NCI-H1092 treated with DMSO at 0.1 percent for 48 hours (cell line): ENCODE data around the gene HCFC1R1.
A peak's percentile ranks its signal among the peaks of the same experiment; 100 is the strongest.

ENCODE experiments used
- DNase-seq: peaks from one replicate; lab custom pipeline; 2025; lab: John Stamatoyannopoulos, UW

HCFC1R1 gene

DNA sequence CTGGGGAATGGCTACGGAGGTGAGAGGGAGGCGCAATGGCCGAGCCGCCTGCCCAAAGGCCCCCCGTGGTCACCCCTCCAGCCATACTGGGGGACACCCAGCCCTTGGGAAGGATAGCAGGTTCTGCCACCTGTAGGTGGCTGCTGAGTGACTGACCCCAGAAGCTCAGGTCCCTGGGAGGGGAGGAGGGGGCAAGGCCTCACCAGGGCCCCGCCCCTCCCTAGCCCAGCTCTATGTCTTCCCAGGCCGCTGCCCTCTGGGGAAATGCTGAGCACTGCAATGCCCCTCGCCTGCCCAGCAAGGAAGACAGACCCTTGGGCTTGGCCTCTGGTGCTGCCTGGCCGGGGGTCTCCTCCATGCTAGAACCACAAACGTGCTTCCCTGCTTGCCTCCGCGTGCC, 22.4 kb downstream of the HCFC1R1 start:
- DNase-seq: no peak

DNA sequence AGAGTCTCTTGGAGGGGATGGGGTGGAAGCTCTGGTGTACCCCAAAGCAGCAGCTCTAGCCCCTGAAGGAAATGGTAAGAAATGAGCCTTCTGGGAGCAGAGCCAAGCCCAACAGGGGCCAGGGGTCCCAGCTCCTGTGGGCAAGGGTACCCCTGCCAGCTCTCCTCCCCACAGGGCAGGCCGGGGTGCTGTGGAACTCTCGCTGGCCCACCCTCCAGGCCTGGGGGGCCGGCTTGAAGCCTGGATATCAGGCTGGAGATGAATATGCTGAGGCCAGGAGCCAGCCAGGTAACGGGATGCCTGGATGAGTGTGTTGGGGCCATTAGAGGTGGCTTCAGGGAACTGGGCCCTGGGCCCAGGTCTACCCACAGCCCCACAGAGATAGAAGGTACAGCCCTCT, 23.2 kb downstream of the HCFC1R1 start:
- no peak for DNase-seq

DNA sequence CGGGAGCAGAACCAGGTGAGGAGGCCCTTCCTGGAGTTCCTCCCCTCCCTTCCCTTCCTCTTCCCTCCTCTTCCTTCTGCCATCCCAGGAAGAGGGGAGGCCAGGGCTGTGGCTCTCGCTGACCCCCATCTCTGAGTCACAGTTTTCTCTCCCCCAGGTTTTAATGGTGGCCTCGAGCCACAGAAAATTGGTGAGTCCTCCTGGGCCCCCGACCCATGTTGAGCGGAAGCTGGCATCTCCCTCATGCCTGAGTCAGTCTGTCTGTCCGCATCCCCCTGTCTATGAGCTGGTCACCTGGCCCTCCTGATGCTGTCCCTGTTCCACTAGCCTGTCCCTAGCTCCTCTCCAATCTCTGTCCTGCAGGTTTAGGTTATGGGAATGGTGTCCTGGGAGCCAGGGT, 23.8 kb downstream of the HCFC1R1 start:
- DNase-seq: no peak

DNA sequence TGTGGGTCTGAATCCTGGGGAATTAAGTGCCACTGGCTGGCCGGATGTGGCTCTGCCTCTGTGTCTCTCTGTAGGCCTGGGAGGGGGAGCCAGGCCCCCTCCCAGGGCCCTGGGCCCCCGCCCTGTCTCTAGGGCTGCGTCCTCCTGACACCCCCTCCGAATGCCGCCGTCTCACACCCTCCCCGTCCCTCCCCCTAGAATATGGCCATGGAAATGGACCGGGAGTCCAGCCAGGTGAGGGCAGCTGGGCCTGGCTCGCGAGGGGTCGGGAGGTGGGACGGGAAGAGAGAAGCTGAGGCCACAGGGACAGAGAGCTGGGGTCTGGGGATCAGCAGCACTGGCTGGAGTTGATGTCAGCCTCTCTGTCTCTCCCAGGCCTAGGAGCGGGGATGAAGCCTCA, 27.4 kb downstream of the HCFC1R1 start:
- DNase-seq: no peak

DNA sequence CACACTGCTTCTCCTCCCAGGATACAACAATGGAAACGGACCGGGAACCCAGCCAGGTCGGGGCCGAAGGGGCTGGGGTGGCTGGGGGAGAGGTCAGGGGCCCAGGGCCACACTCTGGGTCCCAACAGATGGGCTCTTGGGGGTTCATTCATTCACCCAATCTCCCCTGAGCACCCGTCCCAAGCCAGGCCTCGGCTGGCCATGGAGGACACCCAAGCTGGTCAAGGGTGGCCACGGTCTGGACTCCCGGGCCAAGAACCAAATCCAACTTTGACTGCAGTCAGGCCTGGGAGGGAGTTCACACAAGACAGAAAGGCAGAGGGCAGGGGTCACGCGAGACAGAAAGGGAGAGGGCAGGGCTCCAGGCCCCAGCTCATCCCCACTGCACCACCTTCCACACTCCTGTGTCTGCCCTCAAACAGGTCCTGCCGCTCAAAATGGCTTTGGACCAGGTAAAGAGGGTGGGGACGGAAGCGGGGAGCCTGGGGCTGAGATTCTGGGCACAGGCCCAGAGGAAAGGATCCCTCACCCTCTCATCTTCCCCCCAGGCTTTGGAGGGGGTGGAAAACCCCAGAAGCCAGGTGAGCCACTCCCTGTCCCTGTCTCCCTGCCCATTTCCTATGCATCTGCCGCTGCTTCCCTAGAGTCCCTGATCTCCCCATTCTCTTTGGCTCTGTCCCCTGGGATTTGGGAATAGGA, 31.2 kb downstream of the HCFC1R1 start:
- no peak for DNase-seq

DNA sequence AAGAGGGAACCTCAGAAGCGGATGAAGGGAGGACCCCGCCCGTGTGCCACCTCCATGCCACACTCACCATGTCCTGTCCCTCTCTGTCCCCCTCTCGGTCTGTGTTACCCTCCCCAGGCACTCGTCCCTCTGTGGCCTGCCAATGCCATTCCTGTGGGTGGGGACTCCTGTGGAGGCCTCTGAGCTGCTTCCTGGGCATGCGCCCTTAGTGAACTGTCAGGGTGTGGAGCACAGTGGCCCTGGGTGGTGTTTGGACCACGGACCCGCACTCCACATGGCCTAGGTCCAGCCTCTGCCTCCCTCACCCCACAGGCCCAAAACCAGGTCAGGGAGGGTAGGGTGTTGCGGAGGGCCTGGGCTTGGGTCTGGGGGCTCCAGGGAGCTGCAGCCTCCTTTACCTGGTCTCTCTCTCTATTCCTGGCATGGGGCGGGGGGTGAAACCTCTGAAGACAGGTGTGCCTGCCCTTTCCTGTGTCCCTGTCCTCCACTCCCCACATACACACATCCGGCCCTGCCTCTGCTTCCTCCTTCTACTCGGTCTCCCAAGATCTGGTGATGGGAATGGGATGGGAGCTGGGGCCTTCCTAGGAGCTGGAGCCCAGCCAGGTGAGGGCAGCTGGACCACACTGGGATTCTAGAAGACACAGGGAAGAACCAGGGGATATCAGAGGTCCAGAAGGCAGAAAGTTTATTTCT, 32.0 kb downstream of the HCFC1R1 start:
- no peak for DNase-seq

DNA sequence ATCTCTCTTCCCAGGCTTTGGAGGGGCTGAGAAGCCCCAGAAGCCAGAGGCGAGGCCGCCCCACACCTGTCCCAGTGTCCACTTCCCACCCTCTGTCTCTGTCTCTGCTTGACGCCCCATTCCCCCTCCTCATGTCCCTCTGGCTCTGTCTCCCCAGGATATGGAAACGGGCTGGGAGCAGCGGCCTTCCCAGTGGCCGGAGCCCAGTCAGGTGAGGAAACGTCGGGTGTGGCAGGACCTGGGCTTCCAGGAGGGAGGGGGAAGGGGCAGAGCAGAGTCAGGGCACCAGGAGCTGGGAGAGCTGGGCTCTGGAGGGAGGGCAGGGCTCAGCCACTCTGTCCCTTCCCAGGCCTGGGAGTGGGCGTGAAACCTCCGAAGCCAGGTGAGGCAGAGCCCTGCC, 32.9 kb downstream of the HCFC1R1 start:
- no peak for DNase-seq

DNA sequence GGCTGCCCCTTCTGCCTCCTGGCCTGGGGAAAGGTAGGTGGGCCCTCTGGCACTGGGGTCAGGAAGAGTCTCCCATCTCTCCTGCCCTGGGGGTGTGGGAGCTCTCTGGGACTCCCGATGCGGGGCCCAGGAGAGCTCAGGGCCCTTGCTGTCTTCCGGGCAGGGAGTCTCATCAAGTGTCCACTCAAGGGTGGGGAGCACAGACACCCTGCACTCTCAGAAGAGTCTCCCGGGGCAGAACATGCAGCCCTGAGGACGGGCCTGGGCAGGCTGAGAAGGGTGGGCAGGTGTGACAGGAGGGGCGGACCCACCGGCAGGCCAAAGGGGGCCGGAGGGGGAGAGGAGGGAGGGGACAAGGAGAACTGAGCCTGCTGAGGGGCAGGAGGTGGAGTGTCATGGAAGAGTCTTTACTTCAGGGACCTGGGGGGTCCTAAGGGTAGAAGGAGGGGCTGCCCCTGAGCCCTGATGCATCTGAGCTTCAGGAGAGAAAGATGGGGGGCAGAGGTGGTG, 35.1 kb downstream of the HCFC1R1 start:
- no peak for DNase-seq

DNA sequence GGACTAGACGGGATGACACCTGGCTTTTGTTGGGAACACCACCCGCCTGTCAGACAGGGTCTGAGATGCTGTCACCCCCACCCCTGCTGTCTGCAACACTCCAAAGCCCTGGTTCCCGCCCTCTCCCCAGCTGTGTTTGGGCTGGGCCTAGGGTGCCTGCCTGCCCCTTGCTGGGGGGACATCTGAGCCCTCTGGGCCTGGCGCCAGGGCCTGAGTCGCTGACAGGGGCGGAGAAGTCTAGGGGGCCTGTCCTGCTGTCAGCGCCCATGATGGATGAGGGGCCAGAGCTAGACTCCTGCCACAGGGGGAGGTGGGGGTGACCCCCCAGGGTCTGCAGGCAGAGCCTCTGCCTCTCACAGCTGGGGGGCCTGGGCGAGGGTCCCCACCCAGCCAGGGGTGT, 35.9 kb downstream of the HCFC1R1 start:
- DNase-seq: no peak

DNA sequence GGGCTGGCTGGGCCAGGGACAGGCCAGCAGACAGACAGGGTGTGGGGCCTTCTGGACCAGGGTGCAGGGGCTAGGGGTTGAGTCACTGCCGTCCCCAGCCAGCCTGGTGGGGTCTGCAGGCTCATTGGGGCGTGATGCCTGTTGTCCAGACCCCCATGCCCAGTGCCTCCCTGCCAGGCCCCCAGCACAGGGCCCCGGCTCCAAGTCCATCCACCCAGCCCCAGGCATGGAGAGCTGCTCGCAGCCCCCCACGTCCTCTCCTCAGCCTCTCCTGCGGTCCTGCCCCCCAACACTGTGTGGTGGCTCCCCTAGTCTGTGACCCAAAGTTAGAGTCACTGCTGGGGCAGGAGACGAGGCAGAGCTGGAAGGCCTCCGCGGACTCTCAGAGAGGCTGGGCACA, 36.5 kb downstream of the HCFC1R1 start:
- DNase-seq: no peak

DNA sequence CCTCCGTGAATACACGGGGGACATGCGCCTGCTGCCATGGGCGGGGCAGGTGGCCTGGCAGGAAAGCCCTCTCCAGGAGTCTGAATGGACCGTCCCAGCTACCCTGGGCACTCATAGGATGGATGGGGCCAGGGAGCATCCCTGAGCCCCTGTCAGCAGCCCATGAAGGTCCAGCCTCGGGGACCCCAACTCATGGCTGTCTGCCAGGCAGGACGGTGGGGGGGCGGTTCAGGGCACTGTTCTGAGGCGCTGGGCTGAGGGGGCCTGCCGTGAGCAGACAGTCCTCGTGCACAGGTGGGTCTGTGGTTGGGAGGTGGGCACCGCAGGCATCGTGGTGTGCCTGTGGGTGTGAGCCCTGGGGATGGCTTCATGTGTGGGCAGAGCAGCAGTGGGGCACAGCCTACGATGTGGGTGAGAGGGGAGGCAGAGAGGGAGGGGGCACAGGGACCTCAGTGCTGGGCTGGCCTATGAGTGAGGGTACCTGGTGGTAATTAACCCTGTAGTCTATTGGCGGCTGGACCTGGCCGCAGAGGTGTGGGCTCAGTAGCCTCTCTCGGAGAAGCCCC, 37.0 kb downstream of the HCFC1R1 start:
- DNase-seq: no peak

DNA sequence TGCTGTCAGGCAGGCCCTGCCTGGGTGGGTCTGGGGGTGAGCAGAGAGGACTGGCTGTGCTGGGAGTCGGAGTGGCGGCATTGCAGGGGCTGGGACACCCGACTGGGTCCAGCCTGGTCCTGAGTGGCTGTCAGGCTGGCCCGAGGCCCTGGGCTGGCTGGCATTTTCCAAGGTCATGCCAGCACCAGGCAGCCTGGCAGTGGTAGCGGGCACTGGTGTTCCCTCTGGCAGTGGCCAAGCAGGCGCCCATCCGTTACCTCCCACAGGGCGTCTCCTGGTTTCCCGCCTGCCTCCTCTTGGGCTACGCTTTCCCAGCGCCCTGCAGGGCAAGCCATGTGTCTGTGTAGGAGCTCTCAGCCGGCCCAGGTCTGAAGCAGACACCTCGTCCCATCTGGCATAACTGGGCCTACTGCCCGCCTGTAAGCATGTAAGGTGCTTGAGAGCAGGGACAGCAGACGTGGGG, 37.8 kb downstream of the HCFC1R1 start:
- no peak for DNase-seq

DNA sequence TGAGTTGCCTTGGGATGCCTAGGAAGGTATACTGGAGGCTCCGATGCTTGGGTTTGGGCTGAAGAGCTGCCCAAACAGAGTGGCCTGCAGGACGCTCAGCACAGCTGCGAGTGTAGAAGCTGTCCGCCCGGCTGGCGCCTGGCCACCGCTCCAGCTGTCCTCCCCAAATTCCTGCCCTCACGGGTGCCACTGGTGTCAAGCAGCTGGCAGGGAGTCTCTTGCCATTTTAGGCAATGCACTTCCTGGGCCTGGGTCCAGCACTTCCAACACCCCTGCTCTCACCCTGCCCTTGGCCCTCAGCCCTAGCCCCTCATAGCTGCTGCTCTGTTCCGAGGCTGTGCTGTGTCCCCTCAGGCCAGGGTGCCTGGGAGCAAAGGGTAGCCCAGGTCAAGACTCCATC, 38.3 kb downstream of the HCFC1R1 start:
- no peak for DNase-seq

DNA sequence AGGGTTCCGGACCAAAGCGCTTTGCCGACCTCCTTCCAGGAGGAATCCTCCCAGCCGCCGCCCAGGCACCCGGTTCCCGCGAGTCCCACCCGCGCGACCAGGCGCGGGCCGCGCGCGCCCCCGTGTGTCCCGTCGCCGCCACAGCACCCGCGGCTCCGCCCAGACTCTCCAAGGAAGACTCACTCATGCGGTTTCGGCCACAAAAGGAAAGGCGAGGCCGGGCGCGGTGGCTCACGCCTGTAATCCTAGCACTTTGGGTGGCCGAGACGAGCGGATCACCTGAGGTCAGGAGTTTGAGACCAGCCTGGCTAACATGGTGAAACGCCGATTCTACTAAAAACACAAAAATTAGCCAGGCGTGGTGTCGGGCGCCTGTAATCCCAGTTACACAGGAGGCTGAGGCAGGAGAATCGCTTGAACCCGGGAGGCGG, 40.0 kb downstream of the HCFC1R1 start:
- peak; percentile 69 for DNase-seq

DNA sequence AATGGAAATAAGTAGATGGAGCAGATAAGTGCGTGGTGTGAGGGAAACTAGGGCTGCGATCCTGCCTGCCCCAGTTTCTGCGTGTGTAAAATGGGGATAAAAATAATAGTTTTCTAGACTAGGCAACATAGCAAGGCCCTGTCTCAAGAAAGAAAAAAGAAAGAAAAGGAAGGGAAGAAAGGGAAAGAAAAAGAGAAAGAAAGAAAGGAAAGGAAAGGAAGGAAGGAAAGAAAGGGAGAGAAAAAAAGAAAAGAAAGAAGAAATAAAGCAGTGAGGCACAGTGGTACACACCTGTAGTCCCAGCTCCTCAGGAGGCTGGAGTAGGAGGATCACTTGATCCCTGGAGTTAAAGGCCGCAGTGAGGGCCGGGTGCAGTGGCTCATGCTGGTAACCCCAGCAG, 41.3 kb downstream of the HCFC1R1 start:
- no peak for DNase-seq

DNA sequence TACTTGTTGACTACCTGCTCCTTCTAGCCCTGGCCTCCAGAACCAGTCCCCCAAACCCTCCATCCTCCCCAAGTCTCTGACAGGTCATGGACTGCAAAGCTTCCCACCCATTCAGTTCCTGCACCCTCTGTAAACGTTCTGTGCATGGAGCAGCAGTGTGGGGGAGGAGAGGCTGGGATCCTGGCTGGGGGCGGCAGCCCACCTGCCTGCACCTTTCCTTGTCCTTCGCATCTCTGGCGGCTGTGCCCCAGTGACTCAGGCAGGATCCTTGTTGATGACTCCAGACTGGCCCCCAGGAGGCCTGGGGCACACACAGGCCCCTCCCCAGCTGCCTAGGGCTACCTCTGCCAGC, 41.9 kb downstream of the HCFC1R1 start:
- DNase-seq: no peak

DNA sequence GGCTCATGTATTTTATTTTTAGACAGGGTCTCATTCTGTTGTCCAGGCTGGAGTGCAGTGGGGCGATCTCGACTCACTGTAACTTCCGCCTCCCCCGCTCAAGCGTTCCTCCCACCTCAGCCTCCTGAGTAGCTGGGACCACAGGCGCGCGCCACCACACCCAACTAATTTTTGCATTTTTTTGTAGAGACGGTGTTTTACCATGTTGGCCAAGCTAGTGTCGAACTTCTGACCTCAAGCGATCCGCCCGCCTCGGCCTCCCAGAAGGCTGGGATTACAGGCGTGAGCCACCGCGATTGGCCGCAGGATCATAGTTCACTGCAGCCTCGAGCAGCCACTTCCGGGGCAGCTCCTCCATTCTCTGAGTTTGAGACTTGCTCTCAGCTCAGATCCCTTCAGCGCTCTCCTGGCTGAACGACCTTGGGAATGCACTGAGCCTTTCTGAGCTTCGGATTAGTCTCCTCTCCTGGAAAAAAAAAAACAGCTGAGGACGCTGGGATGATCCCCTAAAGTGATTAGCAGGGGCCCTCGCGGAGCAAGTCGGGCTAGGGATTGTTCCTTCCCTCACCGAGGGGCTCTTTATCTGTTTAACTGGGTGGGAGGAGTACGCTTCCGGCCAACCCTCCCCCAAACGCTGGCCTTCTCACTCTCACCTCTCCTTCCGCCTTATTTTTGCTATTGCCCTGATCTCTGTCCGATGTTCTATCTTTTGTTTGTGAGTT, 42.4 kb downstream of the HCFC1R1 start:
- DNase-seq: no peak

DNA sequence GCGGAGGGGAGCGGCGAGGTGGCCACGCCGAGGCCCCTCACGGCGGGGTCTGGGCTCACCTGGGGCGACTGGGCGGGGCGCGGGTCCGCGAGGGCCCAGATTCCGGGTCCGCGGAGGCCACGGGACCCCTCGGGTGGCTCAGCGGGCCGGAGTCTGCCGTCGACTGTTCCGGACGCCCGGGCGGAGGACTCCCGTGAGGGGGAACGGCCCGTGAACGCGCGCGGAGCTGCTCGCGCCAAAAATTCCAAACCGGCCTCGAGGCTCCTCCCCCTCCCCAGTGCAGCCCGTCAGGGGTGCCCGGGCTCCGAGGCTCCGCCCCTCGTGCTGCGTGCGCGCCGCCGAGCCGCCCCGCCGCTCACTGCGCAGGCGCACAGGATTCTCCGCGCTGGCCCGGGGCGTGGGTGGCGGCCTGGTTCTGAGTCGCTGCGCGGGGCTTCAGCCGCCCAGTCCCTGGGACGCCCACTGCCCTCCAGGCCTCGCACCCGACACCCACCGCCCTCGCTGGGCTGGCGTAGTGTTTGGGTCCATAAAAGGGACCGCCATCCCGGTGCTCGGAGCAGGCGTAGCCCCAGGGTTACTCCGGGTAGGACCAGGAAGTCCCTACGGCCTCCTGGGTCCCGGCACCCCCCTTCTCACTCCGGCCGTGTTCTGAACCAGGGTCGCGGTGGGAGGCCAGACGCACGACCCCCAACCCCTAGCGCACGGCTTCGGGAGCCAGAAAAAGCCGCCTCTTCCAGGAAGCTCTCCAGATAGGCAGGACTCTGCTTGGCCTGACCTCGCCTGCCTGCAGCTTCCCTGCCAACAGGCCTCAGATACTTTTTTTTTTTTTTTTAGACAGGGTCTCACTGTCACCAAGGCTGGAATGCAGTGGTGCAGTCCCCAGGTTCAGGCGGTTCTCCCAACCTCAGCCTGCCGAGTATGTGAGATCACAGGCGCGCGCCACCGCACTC, 43.2 kb downstream of the HCFC1R1 start, which contains the start of gene PKMYT1:
Gene PKMYT1 (minus strand): TSS at position 220 of the 950 bp plus-strand sequence. CDS start 789 bp downstream, outside the sequence.
- DNase-seq: peak; percentile 86

DNA sequence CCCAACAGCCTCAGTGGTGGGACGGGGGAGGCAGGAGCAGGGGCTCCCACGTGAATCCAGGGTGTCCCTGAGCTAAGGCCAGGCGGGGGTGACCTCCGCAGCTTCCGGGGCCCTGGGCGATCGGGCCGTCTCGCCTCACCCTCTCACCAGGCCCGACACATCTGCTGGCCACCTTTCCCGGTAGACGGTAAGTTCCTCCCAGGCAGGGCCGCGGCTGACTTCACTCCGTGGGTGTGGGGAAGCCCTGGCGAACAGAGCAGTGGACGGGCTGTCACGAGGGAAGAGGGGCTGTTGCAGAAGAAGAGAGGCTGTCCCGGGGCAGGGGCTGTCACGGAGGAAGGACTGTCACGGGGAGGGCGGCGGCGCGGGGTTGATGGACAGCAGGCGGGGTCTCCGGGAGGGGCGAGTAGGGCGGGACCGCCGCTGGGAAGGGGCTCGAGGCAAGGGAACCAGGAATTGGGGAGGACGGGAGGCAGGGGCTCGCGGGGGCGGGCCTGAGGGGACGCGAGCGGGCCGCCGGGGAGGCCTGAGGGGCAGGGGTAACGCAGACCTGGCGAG, 44.0 kb downstream of the HCFC1R1 start:
- DNase-seq: no peak

DNA sequence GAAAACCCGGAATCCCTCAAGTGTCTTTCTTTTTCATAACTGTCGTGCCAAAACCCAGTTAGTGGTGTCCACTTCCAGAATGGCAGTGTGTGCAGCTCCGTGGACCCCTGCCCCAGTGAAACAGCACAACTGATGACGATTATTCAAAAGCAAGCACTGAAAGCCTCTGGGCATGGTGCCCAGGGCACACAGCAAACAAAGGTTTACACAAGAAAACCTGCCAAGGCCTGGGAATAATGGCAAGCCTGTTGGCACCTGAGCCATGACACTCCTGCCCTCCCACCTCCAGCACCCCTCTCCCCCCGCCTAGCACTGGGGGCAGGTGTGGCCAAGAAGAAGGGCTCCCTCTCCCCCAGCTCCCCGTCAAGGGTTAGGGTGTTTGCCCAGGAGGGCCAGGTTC, 46.3 kb downstream of the HCFC1R1 start:
- peak; percentile 95 for DNase-seq

DNA sequence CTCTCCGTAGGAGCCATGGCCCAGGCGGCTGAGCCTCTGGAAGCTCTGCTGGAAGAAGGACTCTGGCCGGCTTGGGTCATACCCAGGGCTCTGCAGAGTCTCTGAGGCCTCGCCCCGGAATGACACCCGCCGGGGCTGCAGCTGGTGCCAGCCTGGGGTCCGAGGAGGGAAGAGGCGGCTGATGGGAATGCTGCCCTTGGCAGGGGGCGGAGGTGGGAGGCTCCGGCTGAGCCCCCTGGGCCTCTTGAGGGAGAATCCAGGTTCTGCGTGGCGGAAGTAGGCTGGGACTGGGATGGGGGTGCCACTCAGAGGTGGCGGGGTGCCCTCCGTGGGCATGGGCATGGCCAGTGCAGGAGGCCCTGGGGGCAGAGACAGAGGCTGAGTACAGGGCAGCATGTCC, 47.1 kb downstream of the HCFC1R1 start:
- DNase-seq: no peak
